Astrocyte of the spinal cord (primary cell): Measurements from ENCODE around the gene SLC16A5.

ENCODE experiments used
- DNase-seq: peaks from one replicate; pipeline ENCODE4 v3.0.0; 2011; ENCODE audit warnings: low read depth, low spot score
- H3K4me3 ChIP-seq: 2 replicates; pipeline ENCODE4 v1.5.1; 2011; ENCODE audit warnings: low read depth, mild to moderate bottlenecking, low read length, moderate library complexity
- in situ Hi-C: cut with HindIII; loops from 2 replicates; pipeline ENCODE4 v1.10.0; 2017; ENCODE audit warnings: low sequenced_read_pairs
- TF ChIP-seq, protein P1 (sequence below): IDR thresholded peaks from 2 replicates; pipeline ENCODE4 v1.5.1; 2012; ENCODE audit warnings: low read depth, mild to moderate bottlenecking, low read length, inconsistent platforms

Gene SLC16A5

DNA sequence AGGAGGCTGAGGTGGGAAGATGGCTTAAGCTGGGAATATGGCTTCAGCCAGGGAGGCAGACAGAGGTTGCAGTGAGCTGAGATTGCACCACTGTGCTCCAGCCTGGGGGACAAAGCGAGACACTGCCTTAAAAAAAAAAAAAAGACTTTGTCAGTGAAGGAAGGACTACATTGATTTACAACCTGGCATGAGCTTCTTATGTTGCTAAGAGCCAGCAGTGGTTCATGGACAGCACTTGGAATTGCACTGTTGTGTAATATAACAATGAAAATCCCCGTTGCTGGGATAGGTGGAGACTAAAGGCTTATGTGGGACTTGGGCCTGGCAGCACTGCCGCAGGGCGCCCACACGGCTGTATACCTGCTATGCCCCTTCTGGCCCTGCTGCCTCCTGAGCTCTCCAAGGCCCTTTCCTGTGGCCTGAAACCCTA is 14.1 kb upstream of the SLC16A5 start:
- in situ Hi-C loops: no loop called here
- no peak overlapping the region for H3K4me3 ChIP-seq
- TF ChIP-seq, protein P1, sequence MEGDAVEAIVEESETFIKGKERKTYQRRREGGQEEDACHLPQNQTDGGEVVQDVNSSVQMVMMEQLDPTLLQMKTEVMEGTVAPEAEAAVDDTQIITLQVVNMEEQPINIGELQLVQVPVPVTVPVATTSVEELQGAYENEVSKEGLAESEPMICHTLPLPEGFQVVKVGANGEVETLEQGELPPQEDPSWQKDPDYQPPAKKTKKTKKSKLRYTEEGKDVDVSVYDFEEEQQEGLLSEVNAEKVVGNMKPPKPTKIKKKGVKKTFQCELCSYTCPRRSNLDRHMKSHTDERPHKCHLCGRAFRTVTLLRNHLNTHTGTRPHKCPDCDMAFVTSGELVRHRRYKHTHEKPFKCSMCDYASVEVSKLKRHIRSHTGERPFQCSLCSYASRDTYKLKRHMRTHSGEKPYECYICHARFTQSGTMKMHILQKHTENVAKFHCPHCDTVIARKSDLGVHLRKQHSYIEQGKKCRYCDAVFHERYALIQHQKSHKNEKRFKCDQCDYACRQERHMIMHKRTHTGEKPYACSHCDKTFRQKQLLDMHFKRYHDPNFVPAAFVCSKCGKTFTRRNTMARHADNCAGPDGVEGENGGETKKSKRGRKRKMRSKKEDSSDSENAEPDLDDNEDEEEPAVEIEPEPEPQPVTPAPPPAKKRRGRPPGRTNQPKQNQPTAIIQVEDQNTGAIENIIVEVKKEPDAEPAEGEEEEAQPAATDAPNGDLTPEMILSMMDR: no peak
- no peak for DNase-seq

GRCh38 chr17:75074532-75074931 is 13.2 kb upstream of the SLC16A5 start:
- TF ChIP-seq, protein P1: no peak
- no peak for DNase-seq
- no peak overlapping the region for H3K4me3 ChIP-seq
- in situ Hi-C loops: no loop called here

- DNase-seq: no peak
- TF ChIP-seq, protein P1: no peak
- in situ Hi-C loops: no loop called here
Observed at GRCh38 chr17:75075597-75076336, 12.0 kb upstream of the SLC16A5 start.

DNA sequence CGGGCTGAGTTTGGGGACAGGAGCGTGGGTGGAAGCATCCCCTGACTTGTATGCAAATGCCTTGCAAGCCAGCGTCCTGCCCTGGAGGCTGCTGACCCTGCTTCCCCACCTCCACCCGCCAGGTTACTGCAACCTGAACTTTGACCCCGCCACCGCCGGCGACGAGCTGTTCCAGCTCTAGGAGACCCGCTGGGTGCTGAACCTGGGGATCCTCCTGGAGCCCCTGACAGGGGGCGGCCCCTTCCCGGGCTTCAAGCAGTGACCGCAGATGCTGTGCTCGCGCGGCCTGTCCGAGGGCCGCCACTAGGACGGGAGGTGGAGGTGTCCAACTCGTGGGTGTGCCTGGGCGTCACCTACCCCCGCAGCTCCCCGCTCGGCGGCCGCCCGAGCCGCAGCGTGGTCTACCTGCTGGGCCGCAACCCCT is 10.7 kb upstream of the SLC16A5 start:
- TF ChIP-seq, protein P1: no peak
- DNase-seq: no peak
- H3K4me3 ChIP-seq: no peak overlapping the region
- in situ Hi-C loops: no loop called here

More at GRCh38 chr17:75075597-75076336, 12.0 kb upstream of the SLC16A5 start:
- H3K4me3 ChIP-seq: no peak overlapping the region

DNA sequence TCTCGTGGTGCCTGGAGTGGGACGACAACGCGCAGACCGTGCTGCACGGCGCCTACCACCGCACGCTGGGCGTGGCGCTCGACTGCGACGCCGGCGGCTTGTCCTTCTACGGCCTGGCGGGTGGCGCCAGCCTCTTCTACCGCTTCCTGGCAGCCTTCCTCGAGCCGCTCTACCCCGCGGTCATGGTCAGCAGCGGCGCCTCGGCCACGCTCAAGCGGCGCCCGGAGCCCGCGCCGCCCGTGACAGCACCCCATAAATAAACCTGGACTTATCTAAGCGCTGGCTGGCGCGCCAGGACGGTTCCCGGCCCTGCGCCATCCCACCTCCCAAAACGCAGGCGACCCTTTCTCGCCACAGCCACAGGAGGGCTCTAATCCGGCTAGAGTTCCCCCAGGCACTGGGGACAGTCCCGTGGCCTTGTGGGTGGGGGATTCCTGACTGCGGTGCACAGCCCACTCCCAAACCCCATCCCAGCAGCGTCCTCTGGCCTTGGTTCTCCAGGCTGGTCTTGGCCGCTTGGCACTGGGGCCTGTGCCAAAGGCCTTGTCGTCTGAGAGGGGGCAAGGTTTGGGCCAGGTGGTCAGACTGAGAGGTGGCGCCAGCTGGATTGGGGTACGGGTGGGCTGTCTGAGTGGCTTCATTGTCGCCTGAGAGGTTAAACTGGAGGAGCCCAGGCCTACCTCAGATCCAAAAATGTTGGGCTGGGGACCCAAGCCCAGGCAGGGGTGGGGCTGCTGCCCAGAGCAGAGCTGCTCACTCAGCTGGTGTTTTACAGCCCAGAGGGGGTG is 10.1 kb upstream of the SLC16A5 start:
- TF ChIP-seq, protein P1: peak; percentile 14
- in situ Hi-C loops: no loop called here
- no peak overlapping the region for H3K4me3 ChIP-seq
- DNase-seq: peak; percentile 32

GRCh38 chr17:75078284-75079022 is 9.3 kb upstream of the SLC16A5 start:
- H3K4me3 ChIP-seq: no peak overlapping the region
- DNase-seq: peak; percentile 76
- in situ Hi-C loops: no loop called here
- TF ChIP-seq, protein P1: no peak
